Endothelial cell of umbilical vein (primary cell): ENCODE data around the gene TXNRD1. TPM values are rescaled to one million over a fixed set of nuclear protein-coding genes. Genes with fewer than 3 reads are reported as not detected.

ENCODE experiments used
- BruUV-seq: library from RNA; stranded (reverse); fragments of 400-500 nt; replicated peaks from 2 replicates; lab custom pipeline; 2021; lab: Mats Ljungman, UMichigan
- CTCF ChIA-PET: fragments of 300-600, 350-600 bp; sonication (Branson Sonifier 250); formaldehyde crosslinking; loops from one replicate; lab custom pipeline; 2021; ENCODE audit warnings: antibody characterized with exemption, inconsistent platforms; lab: Charles Lee
- POLR2A ChIA-PET: fragments of 300-600, 350-600 bp; sonication (Branson Sonifier 250); formaldehyde crosslinking; loops from one replicate; lab custom pipeline; 2021; ENCODE audit warnings: antibody characterized with exemption, inconsistent platforms; lab: Charles Lee
- DNase-seq: peaks from one replicate; pipeline ENCODE4 v3.0.0-alpha.2; 2011; ENCODE audit warnings: low read depth, low spot score
- FAIRE-seq: peaks from 2 replicates; lab custom pipeline; 2011; peaks lifted over from hg19 to GRCh38; lab: Jason Lieb, UNC
- H2AFZ ChIP-seq: 2 replicates; pipeline ENCODE4 v1.6.0; 2012; ENCODE audit warnings: low read depth, low read length, control low read depth, inconsistent platforms
- H3K27ac ChIP-seq: 2 replicates; pipeline ENCODE4 v1.5.1; 2011; ENCODE audit warnings: low read depth, mild to moderate bottlenecking, control low read depth, low read length, moderate library complexity; ENCODE audit not compliant: insufficient read depth
- H3K27me3 ChIP-seq, 2 experiments: 2 replicates each; pipeline versions ENCODE4 v1.6.0 to v1.6.1; 2011; ENCODE audit warnings: low read length in 2 of 2, mixed read lengths in 1 of 2; ENCODE audit not compliant: control insufficient read depth in 2 of 2, insufficient read depth in 2 of 2
- H3K36me3 ChIP-seq, 2 experiments: 2 replicates in 1 of 2; 3 replicates in 1 of 2; pipeline ENCODE4 v1.5.1; 2011; ENCODE audit warnings: low read length in 2 of 2, mild to moderate bottlenecking in 1 of 2, moderate library complexity in 1 of 2; ENCODE audit not compliant: control insufficient read depth in 2 of 2, insufficient read depth in 2 of 2; ENCODE audit errors: extremely low read depth in 1 of 2
- H3K4me1 ChIP-seq: 3 replicates; pipeline ENCODE4 v1.5.1; 2011; ENCODE audit warnings: mild to moderate bottlenecking, low read length; ENCODE audit not compliant: control insufficient read depth, insufficient read depth; ENCODE audit errors: extremely low read depth
- H3K4me2 ChIP-seq: 2 replicates; pipeline ENCODE4 v1.6.1; 2011; ENCODE audit warnings: low read length, control low read depth, mixed read lengths; ENCODE audit not compliant: insufficient read depth
- H3K4me3 ChIP-seq, 3 experiments: fragments of 200-600 bp in 1 of 3; sonication (generic), shearing (Covaris generic) in 1 of 3; replicated peaks in 1 of 3; 2 replicates each; pipeline ENCODE4 v1.5.1; 2011 to 2016; ENCODE audit warnings: control low read depth in 3 of 3, low read length in 3 of 3, mild to moderate bottlenecking in 2 of 3, inconsistent platforms in 1 of 3, low read depth in 1 of 3, moderate library complexity in 1 of 3; ENCODE audit not compliant: insufficient read depth in 1 of 3
- H3K79me2 ChIP-seq: 2 replicates; pipeline ENCODE4 v1.6.0; 2012; ENCODE audit warnings: low read length, inconsistent platforms; ENCODE audit not compliant: control insufficient read depth, insufficient read depth
- H3K9ac ChIP-seq: replicated peaks from 2 replicates; pipeline ENCODE3; 2011; ENCODE audit warnings: low read length, control low read depth; ENCODE audit not compliant: insufficient read depth; ENCODE audit errors: extremely low read depth
- H3K9me1 ChIP-seq: replicated peaks from 3 replicates; pipeline ENCODE4 v1.6.0; 2011; ENCODE audit warnings: mild to moderate bottlenecking, low read length; ENCODE audit not compliant: control insufficient read depth, insufficient read depth; ENCODE audit errors: extremely low read depth
- H3K9me3 ChIP-seq: replicated peaks from 2 replicates; pipeline ENCODE4 v1.5.1; 2012; ENCODE audit warnings: low read length, inconsistent platforms; ENCODE audit not compliant: control insufficient read depth, insufficient read depth
- H4K20me1 ChIP-seq: replicated peaks from 2 replicates; pipeline ENCODE3; 2011; ENCODE audit warnings: mild to moderate bottlenecking, low read length; ENCODE audit not compliant: control insufficient read depth, insufficient read depth; ENCODE audit errors: extremely low read depth
- EZH2 ChIP-seq: IDR thresholded peaks from 2 replicates; pipeline ENCODE4 v1.6.1; 2012; ENCODE audit warnings: borderline replicate concordance, low read depth, mild to moderate bottlenecking, moderate library complexity, low read length, inconsistent platforms; ENCODE audit not compliant: severe bottlenecking
- FOS ChIP-seq: IDR thresholded peaks from 2 replicates; pipeline ENCODE4 v1.6.1; 2011; ENCODE audit warnings: mild to moderate bottlenecking, low read length, moderate library complexity, borderline replicate concordance; ENCODE audit not compliant: insufficient read depth
- GATA2 ChIP-seq: IDR thresholded peaks from 2 replicates; pipeline ENCODE4 v1.7.0; 2011; ENCODE audit warnings: low read depth, mild to moderate bottlenecking, moderate library complexity, mixed read lengths, low read length; ENCODE audit not compliant: insufficient read length, insufficient read depth
- JUN ChIP-seq: IDR thresholded peaks from 2 replicates; pipeline ENCODE4 v1.6.1; 2011; ENCODE audit warnings: borderline replicate concordance, low read depth; ENCODE audit not compliant: insufficient read length, insufficient read depth
- MYC ChIP-seq: IDR thresholded peaks from one replicate; pipeline ENCODE4 v1.6.1; 2011; ENCODE audit warnings: mild to moderate bottlenecking, low read depth, low read length
- POLR2A ChIP-seq: IDR thresholded peaks from 2 replicates; pipeline ENCODE4 v1.6.1; 2012; ENCODE audit warnings: low read depth, mild to moderate bottlenecking, control low read depth, low read length
- dilution Hi-C: fragments of 300-500 bp; cut with MboI; formaldehyde crosslinking; loops from one replicate; pipeline ENCODE4 v1.15.0; 2019; ENCODE audit warnings: low sequenced_read_pairs; ENCODE audit not compliant: extremely low pct_ligation_motif_present
- intact Hi-C: fragments of 100-400 bp; cut with micrococcal nuclease; formaldehyde crosslinking; loops from one replicate; pipeline ENCODE4 v1.10.0; 2022
- polyA plus RNA-seq, 4 experiments: library from polyadenylated mRNA; depleted of rRNA in 3 of 4; stranded (reverse) in 3 of 4; unstranded in 1 of 4; fragments of >200 nt; gene quantifications; 2 replicates each; pipeline versions ENCODE4 v1.2.1 to v1.2.3, GENCODE V29; 2011 to 2012; ENCODE audit warnings: missing spikeins in 1 of 4
- total RNA-seq: library from RNA; stranded (reverse); gene quantifications from 2 replicates; pipeline ENCODE4 v1.2.3, GENCODE V29; 2021
- TF ChIP-seq, protein P1 (sequence below): IDR thresholded peaks from 2 replicates; pipeline ENCODE4 v1.6.1; 2011; ENCODE audit not compliant: insufficient read depth, insufficient read length
- TF ChIP-seq, protein P2 (sequence below), 2 donors: IDR thresholded peaks; 1 replicate in 1 of 2; 2 replicates in 1 of 2; pipeline ENCODE4 v1.5.1; 2011; ENCODE audit warnings: low read length in 2 of 2, mild to moderate bottlenecking in 2 of 2, moderate library complexity in 2 of 2, control low read depth in 1 of 2, inconsistent platforms in 1 of 2, low read depth in 1 of 2; ENCODE audit not compliant: insufficient read depth in 1 of 2; ENCODE audit errors: extremely low read depth in 1 of 2

Gene TXNRD1
- total and polyA plus RNA-seq, 2 donors (not counting 3 experiments of a cell fraction or from before 2014, with no cell fraction given) = 309 to 566 TPM

DNA sequence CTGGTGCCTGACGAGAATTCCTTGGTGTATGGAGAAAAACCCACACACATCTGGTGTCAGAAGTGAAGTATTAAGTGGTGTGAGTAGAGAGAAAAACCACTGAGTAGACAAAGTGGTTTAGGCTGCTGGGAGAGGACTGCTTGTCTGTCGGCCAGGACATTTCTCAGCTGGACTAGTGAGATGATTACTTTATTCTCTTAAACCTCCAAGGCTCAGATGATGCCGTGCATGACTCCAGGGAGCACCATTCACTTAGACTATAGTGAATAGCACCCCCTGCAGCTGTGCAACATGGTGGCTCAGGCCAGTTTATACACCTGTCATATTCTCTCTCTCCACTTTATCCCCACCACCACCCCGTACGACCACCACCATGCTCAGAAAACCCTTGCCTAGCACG lies 49.1 kb upstream of the TXNRD1 start:
- no peak for DNase-seq
- Histone ChIP-seq H3K79me2 (no peaks in the 10 kb centered on the region), H3K27ac (no peak overlapping the region), H3K27me3 (no peaks in the 10 kb centered on the region), H3K4me1 (peaks cover 6% of the 10 kb centered on the region), H3K4me2 (no peak overlapping the region), H3K9me1 (no peaks in the 10 kb centered on the region), H2AFZ (no peak overlapping the region), H3K4me3 (no peak overlapping the region), H3K9ac (no peak overlapping the region), H4K20me1 (no peaks in the 10 kb centered on the region), H3K9me3 (no peaks in the 10 kb centered on the region), H3K36me3 (no peaks in the 10 kb centered on the region)
- ChIA-PET POLR2A (no interaction called here), CTCF (interaction anchor here (1.1 to 1.8 kb wide), 2 partner anchors 11 to 28 kb away, joined by 3 to 4 read pairs; partner anchors contain the start of gene NFYB)
- no TSS peak for BruUV-seq
- intact Hi-C loops = no loop called here
- no peak for TF ChIP-seq EZH2
- no peak for FAIRE-seq
- dilution Hi-C loops = no loop called here

DNA sequence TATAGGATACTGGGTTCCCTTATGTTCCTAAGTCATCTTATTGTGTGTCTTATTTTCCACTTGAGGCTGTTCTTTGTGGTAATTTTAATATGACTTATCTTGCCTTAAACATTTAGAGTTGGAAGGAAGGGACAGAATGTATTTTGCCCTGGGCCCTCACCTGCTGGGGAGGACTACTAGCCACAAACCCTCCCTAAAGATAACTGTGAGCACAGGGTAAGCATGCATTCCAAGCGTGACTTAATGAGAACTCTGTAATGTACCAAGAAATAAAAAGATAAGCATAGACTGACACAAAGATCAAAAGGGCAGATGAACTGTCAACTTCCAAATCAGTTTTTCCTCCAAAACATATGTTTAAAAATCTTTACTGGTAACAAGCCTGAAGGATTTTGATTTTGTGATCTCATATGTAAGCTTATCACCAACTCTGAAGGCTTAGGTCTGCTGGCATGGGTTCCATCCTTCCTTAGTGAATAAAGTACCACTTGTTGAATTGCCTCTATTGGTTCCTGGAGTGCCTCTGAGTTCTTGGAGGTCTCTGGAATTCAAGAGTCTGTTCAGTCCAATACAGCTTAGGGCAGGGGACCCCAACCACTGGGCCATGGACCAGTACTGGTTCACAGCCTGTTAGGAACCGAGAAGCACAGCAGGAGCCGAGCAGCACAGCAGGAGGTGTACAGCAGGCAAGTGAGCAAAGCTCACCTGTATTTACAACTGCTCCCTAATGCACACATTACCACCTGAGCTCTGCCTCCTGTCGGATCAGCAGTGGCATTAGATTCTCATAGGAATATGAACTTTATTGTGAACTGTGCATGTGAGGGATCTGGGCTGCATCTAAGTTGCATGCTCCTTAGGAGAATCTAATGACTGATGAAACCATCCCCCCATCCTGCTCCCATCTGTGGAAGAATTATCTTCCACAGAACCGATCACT lies 47.8 kb upstream of the TXNRD1 start:
- Histone ChIP-seq H3K4me3 (no peak overlapping the region), H3K9me3 (no peaks in the 10 kb centered on the region), H3K4me1 (peaks cover 6% of the 10 kb centered on the region), H3K9ac (no peak overlapping the region), H2AFZ (no peak overlapping the region), H3K27ac (no peak overlapping the region), H3K36me3 (no peaks in the 10 kb centered on the region), H3K27me3 (no peaks in the 10 kb centered on the region), H3K4me2 (no peak overlapping the region), H3K79me2 (no peaks in the 10 kb centered on the region), H3K9me1 (no peaks in the 10 kb centered on the region), H4K20me1 (no peaks in the 10 kb centered on the region)
- BruUV-seq = no TSS peak
- ChIA-PET CTCF (no interaction called here), POLR2A (no interaction called here)
- DNase-seq (no peak), FAIRE-seq (no peak)
- TF ChIP-seq EZH2 (no peak), FOS (no peak), POLR2A (no peak), MYC (no peak), GATA2 (no peak), JUN (no peak)
- TF ChIP-seq, protein P1, sequence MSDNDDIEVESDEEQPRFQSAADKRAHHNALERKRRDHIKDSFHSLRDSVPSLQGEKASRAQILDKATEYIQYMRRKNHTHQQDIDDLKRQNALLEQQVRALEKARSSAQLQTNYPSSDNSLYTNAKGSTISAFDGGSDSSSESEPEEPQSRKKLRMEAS = no peak
- TF ChIP-seq, protein P2, sequence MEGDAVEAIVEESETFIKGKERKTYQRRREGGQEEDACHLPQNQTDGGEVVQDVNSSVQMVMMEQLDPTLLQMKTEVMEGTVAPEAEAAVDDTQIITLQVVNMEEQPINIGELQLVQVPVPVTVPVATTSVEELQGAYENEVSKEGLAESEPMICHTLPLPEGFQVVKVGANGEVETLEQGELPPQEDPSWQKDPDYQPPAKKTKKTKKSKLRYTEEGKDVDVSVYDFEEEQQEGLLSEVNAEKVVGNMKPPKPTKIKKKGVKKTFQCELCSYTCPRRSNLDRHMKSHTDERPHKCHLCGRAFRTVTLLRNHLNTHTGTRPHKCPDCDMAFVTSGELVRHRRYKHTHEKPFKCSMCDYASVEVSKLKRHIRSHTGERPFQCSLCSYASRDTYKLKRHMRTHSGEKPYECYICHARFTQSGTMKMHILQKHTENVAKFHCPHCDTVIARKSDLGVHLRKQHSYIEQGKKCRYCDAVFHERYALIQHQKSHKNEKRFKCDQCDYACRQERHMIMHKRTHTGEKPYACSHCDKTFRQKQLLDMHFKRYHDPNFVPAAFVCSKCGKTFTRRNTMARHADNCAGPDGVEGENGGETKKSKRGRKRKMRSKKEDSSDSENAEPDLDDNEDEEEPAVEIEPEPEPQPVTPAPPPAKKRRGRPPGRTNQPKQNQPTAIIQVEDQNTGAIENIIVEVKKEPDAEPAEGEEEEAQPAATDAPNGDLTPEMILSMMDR (IDR thresholded peaks at IDR 0.05; ENCODE audit: extremely low read depth in 1 of 2, insufficient read depth in 1 of 2, low read depth in 1 of 2, low read length in 2 of 2) = no peak
- dilution Hi-C loops = no loop called here
- intact Hi-C loops = no loop called here
